ENCODE measurements around the gene C1orf35.

Gene C1orf35

DNA sequence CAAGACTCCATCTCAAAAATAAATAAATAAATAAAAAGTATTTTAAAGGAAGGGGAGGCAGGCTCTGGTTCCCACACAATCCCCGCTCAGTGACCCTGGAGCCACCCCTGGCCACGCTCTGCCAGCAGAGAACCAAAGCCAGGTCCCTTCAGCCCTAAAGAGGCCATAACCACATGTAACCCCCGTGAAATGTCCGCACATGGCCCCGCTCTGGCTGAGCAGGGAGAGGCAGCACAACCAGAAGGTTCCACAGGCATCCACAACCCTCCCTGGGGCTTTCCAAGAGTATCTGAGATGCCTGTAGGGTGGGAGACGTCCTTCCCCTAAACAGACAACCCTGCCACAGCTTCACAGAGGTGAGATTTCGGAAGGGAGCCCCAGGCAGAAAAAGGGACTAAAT is 22.0 kb downstream of the C1orf35 start:
- H3K4me1 ChIP-seq (ENCODE audit: low read length), result peaks cover 27% of the 10 kb centered on the region
- no peaks in the 10 kb centered on the region for H3K9me2 ChIP-seq (replicated peaks; ENCODE audit: insufficient read depth, low read length)
- peak overlapping the region; percentile 92 for H3K4me3 ChIP-seq (ENCODE audit: low read length)
- peaks cover 69% of the 10 kb centered on the region for H3K79me2 ChIP-seq (ENCODE audit: low read length)
- no peaks in the 10 kb centered on the region for H3K9me3 ChIP-seq (replicated peaks; ENCODE audit: insufficient read depth, low read length)
- peaks cover 32% of the 10 kb centered on the region for H3F3A ChIP-seq (ENCODE audit: insufficient read depth, low read length)
- no peaks in the 10 kb centered on the region for H3K36me3 ChIP-seq (replicated peaks; ENCODE audit: insufficient read depth, low read length)
- peak overlapping the region; percentile 99 for H3K4me2 ChIP-seq (ENCODE audit: low read depth, low read length)
- TF ChIP-seq EZH2phosphoT487 (IDR thresholded peaks at IDR 0.05; ENCODE audit: low read length), result no peak
- peak overlapping the region; percentile 100 for H3K9ac ChIP-seq (ENCODE audit: low read length)
- no peak overlapping the region for H3K27ac ChIP-seq (ENCODE audit: low read length)
- H4K20me1 ChIP-seq (ENCODE audit: insufficient read depth, low read length), result peaks cover 23% of the 10 kb centered on the region
- no peak overlapping the region for H2AFZ ChIP-seq (ENCODE audit: low read length)
- no peaks in the 10 kb centered on the region for H3K27me3 ChIP-seq (replicated peaks; ENCODE audit: insufficient read depth, low read length)
- no peak for DNase-seq

DNA sequence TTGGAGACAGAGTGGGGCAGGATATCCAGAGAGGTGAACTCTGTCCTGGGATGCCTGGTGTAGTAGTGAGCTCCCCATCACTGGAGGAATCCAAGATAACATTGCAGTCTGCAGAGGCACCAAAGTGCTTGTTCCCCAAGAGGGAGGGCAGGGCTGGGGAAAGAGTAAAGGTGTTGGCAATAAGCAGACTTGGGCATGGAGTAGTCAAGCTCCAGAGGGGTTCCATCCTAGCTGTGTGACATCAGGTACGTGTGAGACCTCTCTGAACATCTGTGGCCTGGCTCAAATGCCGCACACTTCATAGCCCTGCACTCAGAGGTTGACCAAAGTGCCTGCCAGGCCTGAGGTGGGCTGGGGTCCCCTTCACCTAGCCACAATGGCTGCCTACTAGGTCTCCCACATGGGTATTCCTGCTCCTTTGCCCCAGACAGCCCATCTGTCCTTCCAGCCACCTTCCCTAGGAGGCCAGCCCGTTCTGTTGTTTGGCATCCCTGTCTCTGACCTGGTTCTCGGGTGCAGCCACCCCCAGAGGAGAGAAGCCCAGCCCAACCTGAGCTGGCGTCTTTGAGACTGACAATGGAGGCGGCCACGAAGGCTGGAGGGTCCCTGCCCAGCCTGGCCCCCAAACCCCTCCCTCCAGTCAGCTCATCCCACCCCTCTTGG is 23.4 kb downstream of the C1orf35 start:
- TF ChIP-seq, protein P1, sequence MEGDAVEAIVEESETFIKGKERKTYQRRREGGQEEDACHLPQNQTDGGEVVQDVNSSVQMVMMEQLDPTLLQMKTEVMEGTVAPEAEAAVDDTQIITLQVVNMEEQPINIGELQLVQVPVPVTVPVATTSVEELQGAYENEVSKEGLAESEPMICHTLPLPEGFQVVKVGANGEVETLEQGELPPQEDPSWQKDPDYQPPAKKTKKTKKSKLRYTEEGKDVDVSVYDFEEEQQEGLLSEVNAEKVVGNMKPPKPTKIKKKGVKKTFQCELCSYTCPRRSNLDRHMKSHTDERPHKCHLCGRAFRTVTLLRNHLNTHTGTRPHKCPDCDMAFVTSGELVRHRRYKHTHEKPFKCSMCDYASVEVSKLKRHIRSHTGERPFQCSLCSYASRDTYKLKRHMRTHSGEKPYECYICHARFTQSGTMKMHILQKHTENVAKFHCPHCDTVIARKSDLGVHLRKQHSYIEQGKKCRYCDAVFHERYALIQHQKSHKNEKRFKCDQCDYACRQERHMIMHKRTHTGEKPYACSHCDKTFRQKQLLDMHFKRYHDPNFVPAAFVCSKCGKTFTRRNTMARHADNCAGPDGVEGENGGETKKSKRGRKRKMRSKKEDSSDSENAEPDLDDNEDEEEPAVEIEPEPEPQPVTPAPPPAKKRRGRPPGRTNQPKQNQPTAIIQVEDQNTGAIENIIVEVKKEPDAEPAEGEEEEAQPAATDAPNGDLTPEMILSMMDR (IDR thresholded peaks at IDR 0.05; ENCODE audit: low read length), result no peak
- no peak for TF ChIP-seq EZH2 (optimal IDR thresholded peaks at IDR 0.05; ENCODE audit: low read depth, low read length)
- no peak for TF ChIP-seq EZH2phosphoT487 (IDR thresholded peaks at IDR 0.05; ENCODE audit: low read length)
- Histone ChIP-seq H3K9ac (ENCODE audit: low read length) (no peak overlapping the region), H3K36me3 (replicated peaks; ENCODE audit: insufficient read depth, low read length) (no peaks in the 10 kb centered on the region), H3K4me3 (ENCODE audit: low read length) (no peak overlapping the region), H3K27ac (ENCODE audit: low read length) (no peak overlapping the region), H4K20me1 (ENCODE audit: insufficient read depth, low read length) (peaks cover 9% of the 10 kb centered on the region), H2AFZ (ENCODE audit: low read length) (no peak overlapping the region), H3K4me2 (ENCODE audit: low read depth, low read length) (no peak overlapping the region), H3F3A (ENCODE audit: insufficient read depth, low read length) (peaks cover 18% of the 10 kb centered on the region), H3K79me2 (ENCODE audit: low read length) (peaks cover 55% of the 10 kb centered on the region), H3K9me3 (replicated peaks; ENCODE audit: insufficient read depth, low read length) (no peaks in the 10 kb centered on the region), H3K4me1 (ENCODE audit: low read length) (peaks cover 13% of the 10 kb centered on the region), H3K9me2 (replicated peaks; ENCODE audit: insufficient read depth, low read length) (no peaks in the 10 kb centered on the region), H3K27me3 (replicated peaks; ENCODE audit: insufficient read depth, low read length) (no peaks in the 10 kb centered on the region)
- no peak for DNase-seq

DNA sequence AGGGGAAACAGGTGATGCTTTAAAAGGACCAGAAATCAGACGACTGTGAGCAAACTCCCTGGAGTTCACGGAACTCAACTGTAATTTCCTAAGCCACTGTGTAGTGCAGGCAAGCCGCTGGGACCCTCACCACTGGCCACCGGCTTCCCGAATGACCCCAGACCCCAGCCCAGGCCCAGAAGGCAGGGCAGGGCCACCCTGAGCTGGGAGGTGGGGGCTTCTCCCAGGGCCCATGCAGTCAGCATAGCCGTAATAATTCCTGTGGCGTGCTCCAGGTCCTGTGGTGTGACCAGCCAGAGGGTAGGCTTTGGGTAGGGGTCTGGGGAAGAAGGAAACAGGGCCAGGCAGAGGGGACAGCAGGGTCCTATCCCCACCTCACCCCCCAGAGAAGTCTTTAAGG is 24.1 kb downstream of the C1orf35 start:
- peaks cover 48% of the 10 kb centered on the region for H3K79me2 ChIP-seq (ENCODE audit: low read length)
- no peak overlapping the region for H3K4me2 ChIP-seq (ENCODE audit: low read depth, low read length)
- no peak for DNase-seq
- no peak overlapping the region for H2AFZ ChIP-seq (ENCODE audit: low read length)
- peaks cover 1% of the 10 kb centered on the region for H4K20me1 ChIP-seq (ENCODE audit: insufficient read depth, low read length)
- H3K9ac ChIP-seq (ENCODE audit: low read length), result no peak overlapping the region
- H3K36me3 ChIP-seq (replicated peaks; ENCODE audit: insufficient read depth, low read length), result no peaks in the 10 kb centered on the region
- H3K4me1 ChIP-seq (ENCODE audit: low read length), result peaks cover 5% of the 10 kb centered on the region
- no peaks in the 10 kb centered on the region for H3K9me3 ChIP-seq (replicated peaks; ENCODE audit: insufficient read depth, low read length)
- no peaks in the 10 kb centered on the region for H3K27me3 ChIP-seq (replicated peaks; ENCODE audit: insufficient read depth, low read length)
- no peak overlapping the region for H3K4me3 ChIP-seq (ENCODE audit: low read length)
- H3K27ac ChIP-seq (ENCODE audit: low read length), result no peak overlapping the region
- H3F3A ChIP-seq (ENCODE audit: insufficient read depth, low read length), result peaks cover 11% of the 10 kb centered on the region
- TF ChIP-seq EZH2 (optimal IDR thresholded peaks at IDR 0.05; ENCODE audit: low read depth, low read length) (no peak), EZH2phosphoT487 (IDR thresholded peaks at IDR 0.05; ENCODE audit: low read length) (no peak)
- TF ChIP-seq, protein P1 (IDR thresholded peaks at IDR 0.05; ENCODE audit: low read length), result no peak
- no peaks in the 10 kb centered on the region for H3K9me2 ChIP-seq (replicated peaks; ENCODE audit: insufficient read depth, low read length)
